Measurements from ENCODE around the gene YJEFN3.

YJEFN3 gene

DNA sequence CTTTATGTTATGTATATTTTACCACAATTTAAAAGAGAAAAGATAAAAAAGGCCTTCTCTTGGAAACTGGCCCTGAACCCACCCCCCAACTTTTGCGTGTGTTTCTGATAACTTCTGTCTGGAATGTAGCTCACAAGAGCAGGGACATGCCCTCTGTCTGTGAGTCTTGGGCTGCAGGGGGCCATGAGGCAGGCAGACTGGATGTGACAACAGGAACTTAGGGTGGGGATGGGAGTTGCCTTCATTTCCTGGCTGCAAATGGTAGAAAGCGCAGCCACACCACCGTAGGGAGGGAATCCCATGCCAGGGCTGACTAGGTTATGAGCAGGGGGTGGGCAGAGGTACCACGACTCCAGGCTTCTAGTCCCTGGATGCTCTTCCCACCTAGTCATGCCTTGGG, 31.2 kb downstream of the YJEFN3 start:
- H3K9me2 ChIP-seq (replicated peaks; ENCODE audit: insufficient read depth, low read length): no peaks in the 10 kb centered on the region
- no peak overlapping the region for H2AFZ ChIP-seq (ENCODE audit: low read depth, low read length, severe bottlenecking)
- H3K4me3 ChIP-seq (ENCODE audit: insufficient read depth, low read length, poor library complexity, severe bottlenecking): no peak overlapping the region
- no peak overlapping the region for H3K4me2 ChIP-seq (ENCODE audit: low read depth, low read length, poor library complexity, severe bottlenecking)
- H3F3A ChIP-seq (ENCODE audit: insufficient read depth): no peaks in the 10 kb centered on the region
- H4K20me1 ChIP-seq (ENCODE audit: low read depth, low read length): no peaks in the 10 kb centered on the region
- no peaks in the 10 kb centered on the region for H3K79me2 ChIP-seq (ENCODE audit: insufficient read depth, low read length)
- no peaks in the 10 kb centered on the region for H3K27me3 ChIP-seq (ENCODE audit: low read length)
- TF ChIP-seq, protein P1, sequence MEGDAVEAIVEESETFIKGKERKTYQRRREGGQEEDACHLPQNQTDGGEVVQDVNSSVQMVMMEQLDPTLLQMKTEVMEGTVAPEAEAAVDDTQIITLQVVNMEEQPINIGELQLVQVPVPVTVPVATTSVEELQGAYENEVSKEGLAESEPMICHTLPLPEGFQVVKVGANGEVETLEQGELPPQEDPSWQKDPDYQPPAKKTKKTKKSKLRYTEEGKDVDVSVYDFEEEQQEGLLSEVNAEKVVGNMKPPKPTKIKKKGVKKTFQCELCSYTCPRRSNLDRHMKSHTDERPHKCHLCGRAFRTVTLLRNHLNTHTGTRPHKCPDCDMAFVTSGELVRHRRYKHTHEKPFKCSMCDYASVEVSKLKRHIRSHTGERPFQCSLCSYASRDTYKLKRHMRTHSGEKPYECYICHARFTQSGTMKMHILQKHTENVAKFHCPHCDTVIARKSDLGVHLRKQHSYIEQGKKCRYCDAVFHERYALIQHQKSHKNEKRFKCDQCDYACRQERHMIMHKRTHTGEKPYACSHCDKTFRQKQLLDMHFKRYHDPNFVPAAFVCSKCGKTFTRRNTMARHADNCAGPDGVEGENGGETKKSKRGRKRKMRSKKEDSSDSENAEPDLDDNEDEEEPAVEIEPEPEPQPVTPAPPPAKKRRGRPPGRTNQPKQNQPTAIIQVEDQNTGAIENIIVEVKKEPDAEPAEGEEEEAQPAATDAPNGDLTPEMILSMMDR (IDR thresholded peaks at IDR 0.05; ENCODE audit: insufficient read depth, low read length, poor library complexity, severe bottlenecking): no peak
- no peak for TF ChIP-seq EZH2phosphoT487 (conservative IDR thresholded peaks at IDR 0.05; ENCODE audit: low read length)
- no peak overlapping the region for H3K9ac ChIP-seq (ENCODE audit: low read length)
- H3K36me3 ChIP-seq (ENCODE audit: low read length): no peaks in the 10 kb centered on the region
- H3K9me3 ChIP-seq (ENCODE audit: insufficient read depth, low read length): no peaks in the 10 kb centered on the region
- H3K27ac ChIP-seq (ENCODE audit: low read depth, low read length): no peak overlapping the region

DNA sequence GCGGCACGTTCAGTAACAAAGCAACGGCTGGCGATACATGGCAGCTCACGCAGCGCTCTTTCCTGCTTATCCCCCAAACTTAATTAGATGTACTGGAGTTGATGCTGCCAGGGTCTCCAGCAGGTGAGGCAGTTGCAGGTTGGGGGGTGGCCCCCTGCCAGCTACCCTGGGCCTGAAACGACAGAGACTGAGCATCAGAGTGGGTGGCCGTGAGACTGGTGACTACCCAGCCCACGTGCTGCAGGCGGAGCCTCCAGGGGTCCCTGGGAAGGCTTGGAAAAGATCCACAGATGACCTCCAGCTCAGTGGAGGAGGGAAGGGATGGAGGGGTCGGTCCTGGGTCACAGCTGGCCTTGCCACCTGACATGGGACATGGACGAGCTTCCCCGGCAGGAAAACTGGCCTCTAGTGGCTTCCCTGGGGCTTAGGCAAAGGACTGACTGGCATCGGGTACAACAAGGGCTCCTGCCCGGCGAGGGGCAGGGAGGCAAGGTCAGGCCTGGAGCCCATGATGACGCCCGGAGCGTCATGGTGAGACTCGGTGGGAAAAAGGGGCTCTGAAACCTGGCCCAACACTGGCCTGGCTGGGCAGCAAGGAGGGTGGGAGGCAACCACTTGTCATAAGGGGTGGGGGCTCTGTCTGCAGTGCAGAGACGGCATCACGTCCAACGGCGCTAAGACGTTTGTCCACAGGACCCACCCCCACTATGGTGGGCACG, 33.4 kb downstream of the YJEFN3 start:
- Histone ChIP-seq H3K4me2 (ENCODE audit: low read depth, low read length, poor library complexity, severe bottlenecking) (no peak overlapping the region), H3K9me3 (ENCODE audit: insufficient read depth, low read length) (no peaks in the 10 kb centered on the region), H3K4me3 (ENCODE audit: insufficient read depth, low read length, poor library complexity, severe bottlenecking) (no peak overlapping the region)

DNA sequence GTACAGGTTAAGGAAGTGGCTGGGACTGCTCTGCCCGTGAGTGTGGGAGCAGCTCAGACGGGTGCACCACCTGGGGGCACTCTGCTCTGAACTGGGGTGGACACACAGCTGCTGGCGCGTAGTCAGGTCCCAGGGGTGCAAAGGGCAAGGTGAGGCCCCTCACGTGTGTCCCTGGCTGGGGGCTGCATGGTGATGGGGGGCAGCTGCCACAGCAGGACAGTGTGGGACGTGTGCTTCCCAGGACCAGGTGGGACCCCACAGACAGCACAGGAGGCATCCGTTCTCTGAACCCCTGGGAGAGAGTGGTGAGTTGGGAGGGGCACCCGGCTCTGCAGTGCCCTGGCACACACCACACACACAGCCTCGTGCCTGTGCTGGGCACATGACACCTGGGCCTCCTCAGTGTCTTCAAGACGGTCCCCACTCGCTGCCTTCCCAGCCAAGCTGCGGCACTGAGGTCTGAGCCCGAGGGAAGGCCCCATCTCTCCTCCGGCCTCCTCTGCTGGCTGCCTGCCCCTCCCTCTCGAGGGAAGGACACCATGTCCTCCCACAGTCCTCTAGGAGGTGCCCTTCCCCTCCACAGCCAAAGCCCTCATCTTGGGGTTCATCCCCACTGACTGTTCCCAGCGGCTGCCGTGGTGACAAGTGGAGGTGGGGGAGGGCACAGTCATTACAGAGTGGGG, 34.1 kb downstream of the YJEFN3 start:
- H3K4me2 ChIP-seq (ENCODE audit: low read depth, low read length, poor library complexity, severe bottlenecking): no peak overlapping the region
- no peak overlapping the region for H3K27ac ChIP-seq (ENCODE audit: low read depth, low read length)
- no peaks in the 10 kb centered on the region for H3K9me3 ChIP-seq (ENCODE audit: insufficient read depth, low read length)
- H3K9ac ChIP-seq (ENCODE audit: low read length): no peak overlapping the region
- no peaks in the 10 kb centered on the region for H3K79me2 ChIP-seq (ENCODE audit: insufficient read depth, low read length)
- H3F3A ChIP-seq (ENCODE audit: insufficient read depth): no peaks in the 10 kb centered on the region
- no peak overlapping the region for H3K4me3 ChIP-seq (ENCODE audit: insufficient read depth, low read length, poor library complexity, severe bottlenecking)
- no peaks in the 10 kb centered on the region for H4K20me1 ChIP-seq (ENCODE audit: low read depth, low read length)
- H3K27me3 ChIP-seq (ENCODE audit: low read length): no peaks in the 10 kb centered on the region
- H2AFZ ChIP-seq (ENCODE audit: low read depth, low read length, severe bottlenecking): no peak overlapping the region
- H3K36me3 ChIP-seq (ENCODE audit: low read length): no peaks in the 10 kb centered on the region
- no peak for TF ChIP-seq EZH2phosphoT487 (conservative IDR thresholded peaks at IDR 0.05; ENCODE audit: low read length)
- TF ChIP-seq, protein P1 (IDR thresholded peaks at IDR 0.05; ENCODE audit: insufficient read depth, low read length, poor library complexity, severe bottlenecking): no peak
- H3K9me2 ChIP-seq (replicated peaks; ENCODE audit: insufficient read depth, low read length): no peaks in the 10 kb centered on the region

More for the DNA sequence above, 33.4 kb downstream of the YJEFN3 start:
- no peaks in the 10 kb centered on the region for H3K9me2 ChIP-seq (replicated peaks; ENCODE audit: insufficient read depth, low read length)
- H3K9ac ChIP-seq (ENCODE audit: low read length): no peak overlapping the region
- H3K79me2 ChIP-seq (ENCODE audit: insufficient read depth, low read length): no peaks in the 10 kb centered on the region
- H3K36me3 ChIP-seq (ENCODE audit: low read length): no peaks in the 10 kb centered on the region
- no peaks in the 10 kb centered on the region for H3F3A ChIP-seq (ENCODE audit: insufficient read depth)
- H2AFZ ChIP-seq (ENCODE audit: low read depth, low read length, severe bottlenecking): no peak overlapping the region
- H3K27me3 ChIP-seq (ENCODE audit: low read length): no peaks in the 10 kb centered on the region
- H4K20me1 ChIP-seq (ENCODE audit: low read depth, low read length): no peaks in the 10 kb centered on the region
- TF ChIP-seq, protein P1 (IDR thresholded peaks at IDR 0.05; ENCODE audit: insufficient read depth, low read length, poor library complexity, severe bottlenecking): no peak
- TF ChIP-seq EZH2phosphoT487 (conservative IDR thresholded peaks at IDR 0.05; ENCODE audit: low read length): no peak
- no peak overlapping the region for H3K27ac ChIP-seq (ENCODE audit: low read depth, low read length)
